ENCODE data around the gene NINJ2.

The NINJ2 gene

GRCh38 chr12:562634-563033 lies 100.6 kb downstream of the NINJ2 start:
- Histone ChIP-seq H2AFZ (ENCODE audit: low read depth, low read length) (no peak overlapping the region), H3K4me2 (ENCODE audit: low read length) (no peak overlapping the region), H3K27me3 (ENCODE audit: low read depth, low read length) (peaks cover 13% of the 10 kb centered on the region; the same call in 1 of the 2 replicates), H3K4me3 (ENCODE audit: low read length) (no peak overlapping the region), H3K79me2 (ENCODE audit: low read length) (no peaks in the 10 kb centered on the region), H4K20me1 (ENCODE audit: insufficient read depth, low read length) (no peaks in the 10 kb centered on the region), H3K27ac (ENCODE audit: low read length) (no peak overlapping the region), H3K4me1 (ENCODE audit: low read length) (no peaks in the 10 kb centered on the region), H3K9me3 (ENCODE audit: insufficient read depth, low read length) (no peaks in the 10 kb centered on the region), H3K9ac (ENCODE audit: low read length) (no peak overlapping the region), H3K36me3 (replicated peaks; ENCODE audit: low read depth, low read length) (no peaks in the 10 kb centered on the region)
- no peak for TF ChIP-seq EZH2phosphoT487 (IDR thresholded peaks at IDR 0.05; ENCODE audit: low read depth)
- TF ChIP-seq, protein P1, sequence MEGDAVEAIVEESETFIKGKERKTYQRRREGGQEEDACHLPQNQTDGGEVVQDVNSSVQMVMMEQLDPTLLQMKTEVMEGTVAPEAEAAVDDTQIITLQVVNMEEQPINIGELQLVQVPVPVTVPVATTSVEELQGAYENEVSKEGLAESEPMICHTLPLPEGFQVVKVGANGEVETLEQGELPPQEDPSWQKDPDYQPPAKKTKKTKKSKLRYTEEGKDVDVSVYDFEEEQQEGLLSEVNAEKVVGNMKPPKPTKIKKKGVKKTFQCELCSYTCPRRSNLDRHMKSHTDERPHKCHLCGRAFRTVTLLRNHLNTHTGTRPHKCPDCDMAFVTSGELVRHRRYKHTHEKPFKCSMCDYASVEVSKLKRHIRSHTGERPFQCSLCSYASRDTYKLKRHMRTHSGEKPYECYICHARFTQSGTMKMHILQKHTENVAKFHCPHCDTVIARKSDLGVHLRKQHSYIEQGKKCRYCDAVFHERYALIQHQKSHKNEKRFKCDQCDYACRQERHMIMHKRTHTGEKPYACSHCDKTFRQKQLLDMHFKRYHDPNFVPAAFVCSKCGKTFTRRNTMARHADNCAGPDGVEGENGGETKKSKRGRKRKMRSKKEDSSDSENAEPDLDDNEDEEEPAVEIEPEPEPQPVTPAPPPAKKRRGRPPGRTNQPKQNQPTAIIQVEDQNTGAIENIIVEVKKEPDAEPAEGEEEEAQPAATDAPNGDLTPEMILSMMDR (IDR thresholded peaks at IDR 0.05; ENCODE audit: low read depth, low read length): no peak

DNA sequence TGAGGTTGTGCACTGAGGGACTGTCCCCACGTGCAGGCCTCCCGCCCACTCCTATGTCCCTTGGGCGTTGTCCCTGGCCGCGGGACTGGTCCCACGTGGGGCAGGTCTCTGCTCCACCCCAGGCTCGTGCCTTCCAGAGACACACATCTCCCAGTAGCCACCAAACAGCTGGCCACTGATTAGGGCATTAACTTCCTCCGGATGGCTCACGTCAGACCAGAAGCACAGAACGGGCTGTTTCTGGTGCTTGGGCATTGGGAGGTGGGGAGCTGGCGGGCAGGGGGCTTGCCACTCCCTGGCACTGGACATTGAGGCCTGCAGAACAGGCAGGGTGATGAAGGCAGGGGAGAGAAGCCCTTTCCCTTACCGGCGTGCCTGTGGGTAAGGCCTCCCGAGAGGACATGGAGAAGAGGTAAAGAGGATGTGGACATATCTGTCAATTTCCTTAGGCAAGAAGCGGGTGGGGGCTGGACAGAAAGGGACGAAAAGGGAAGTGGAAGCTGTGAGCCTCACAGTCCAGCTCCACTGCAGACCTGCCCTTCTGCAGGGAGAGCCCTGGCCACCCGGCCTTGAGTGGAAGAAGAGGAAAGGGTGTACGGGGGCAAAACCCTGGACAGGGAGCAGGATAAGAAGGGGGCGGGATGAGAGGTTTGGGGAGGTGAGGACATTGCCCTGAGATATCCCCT lies 101.2 kb downstream of the NINJ2 start:
- H3K79me2 ChIP-seq (ENCODE audit: low read length): no peaks in the 10 kb centered on the region
- H4K20me1 ChIP-seq (ENCODE audit: insufficient read depth, low read length): no peaks in the 10 kb centered on the region
- H3K27me3 ChIP-seq (ENCODE audit: low read depth, low read length): peaks cover 13% of the 10 kb centered on the region; the same call in 1 of the 2 replicates
- H3K4me2 ChIP-seq (ENCODE audit: low read length): no peak overlapping the region
- H3K9me3 ChIP-seq (ENCODE audit: insufficient read depth, low read length): no peaks in the 10 kb centered on the region
- H3K4me3 ChIP-seq (ENCODE audit: low read length): no peak overlapping the region
- no peaks in the 10 kb centered on the region for H3K36me3 ChIP-seq (replicated peaks; ENCODE audit: low read depth, low read length)
- H3K4me1 ChIP-seq (ENCODE audit: low read length): no peaks in the 10 kb centered on the region
- H3K27ac ChIP-seq (ENCODE audit: low read length): no peak overlapping the region
- no peak overlapping the region for H3K9ac ChIP-seq (ENCODE audit: low read length)
- no peak overlapping the region for H2AFZ ChIP-seq (ENCODE audit: low read depth, low read length)
- TF ChIP-seq EZH2phosphoT487 (IDR thresholded peaks at IDR 0.05; ENCODE audit: low read depth): no peak
- TF ChIP-seq, protein P1 (IDR thresholded peaks at IDR 0.05; ENCODE audit: low read depth, low read length): no peak

DNA sequence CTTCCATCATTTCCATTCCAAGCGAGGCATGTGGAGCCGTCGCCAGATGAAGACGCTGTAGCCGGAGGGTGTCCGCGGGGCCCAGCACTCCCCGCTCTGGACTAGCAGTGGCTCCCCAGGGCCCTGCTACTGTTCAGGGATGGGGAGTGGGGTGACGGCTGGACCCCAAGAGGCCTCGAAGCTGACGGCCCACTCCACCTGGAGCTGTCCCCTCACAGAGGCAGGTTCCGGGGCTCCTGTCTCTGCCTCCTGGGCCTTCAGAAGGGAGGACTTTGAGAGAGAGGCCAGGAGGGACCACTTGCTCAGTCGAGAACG lies 101.9 kb downstream of the NINJ2 start:
- no peak overlapping the region for H3K4me3 ChIP-seq (ENCODE audit: low read length)
- no peak overlapping the region for H3K27ac ChIP-seq (ENCODE audit: low read length)
- no peaks in the 10 kb centered on the region for H3K36me3 ChIP-seq (replicated peaks; ENCODE audit: low read depth, low read length)
- no peak overlapping the region for H3K9ac ChIP-seq (ENCODE audit: low read length)
- H3K9me3 ChIP-seq (ENCODE audit: insufficient read depth, low read length): no peaks in the 10 kb centered on the region
- no peak for TF ChIP-seq EZH2phosphoT487 (IDR thresholded peaks at IDR 0.05; ENCODE audit: low read depth)
- TF ChIP-seq, protein P1 (IDR thresholded peaks at IDR 0.05; ENCODE audit: low read depth, low read length): no peak
- no peak overlapping the region for H3K4me2 ChIP-seq (ENCODE audit: low read length)
- no peak overlapping the region for H2AFZ ChIP-seq (ENCODE audit: low read depth, low read length)
- H3K79me2 ChIP-seq (ENCODE audit: low read length): no peaks in the 10 kb centered on the region
- no peaks in the 10 kb centered on the region for H3K4me1 ChIP-seq (ENCODE audit: low read length)
- no peaks in the 10 kb centered on the region for H4K20me1 ChIP-seq (ENCODE audit: insufficient read depth, low read length)
- H3K27me3 ChIP-seq (ENCODE audit: low read depth, low read length): peaks cover 13% of the 10 kb centered on the region; the same call in 1 of the 2 replicates

- Histone ChIP-seq H3K36me3 (replicated peaks; ENCODE audit: low read depth, low read length) (no peaks in the 10 kb centered on the region), H3K79me2 (ENCODE audit: low read length) (no peaks in the 10 kb centered on the region), H4K20me1 (ENCODE audit: insufficient read depth, low read length) (no peaks in the 10 kb centered on the region), H2AFZ (ENCODE audit: low read depth, low read length) (no peak overlapping the region), H3K4me1 (ENCODE audit: low read length) (no peaks in the 10 kb centered on the region), H3K27ac (ENCODE audit: low read length) (no peak overlapping the region), H3K9ac (ENCODE audit: low read length) (no peak overlapping the region), H3K9me3 (ENCODE audit: insufficient read depth, low read length) (no peaks in the 10 kb centered on the region), H3K4me2 (ENCODE audit: low read length) (no peak overlapping the region), H3K27me3 (ENCODE audit: low read depth, low read length) (peaks cover 13% of the 10 kb centered on the region; the same call in 1 of the 2 replicates), H3K4me3 (ENCODE audit: low read length) (no peak overlapping the region)
- no peak for TF ChIP-seq EZH2phosphoT487 (IDR thresholded peaks at IDR 0.05; ENCODE audit: low read depth)
- TF ChIP-seq, protein P1 (IDR thresholded peaks at IDR 0.05; ENCODE audit: low read depth, low read length): no peak
Measured at GRCh38 chr12:560691-561390, 102.4 kb downstream of the NINJ2 start.

All from OCI-LY3 (cell line).